HS-27A (cell line): Measurements from ENCODE around the gene RAPGEF5.
A peak's percentile ranks its signal among the peaks of the same experiment; 100 is the strongest.
"Not testable (repeated sequence)": the region's sequence is repeated elsewhere in the genome, so short reads cannot be mapped to it uniquely, and the experiment has no call there.

Experiments
- DNase-seq: peaks from one replicate; pipeline ENCODE4 v3.0.0-alpha.2; 2012; ENCODE audit warnings: low read depth, missing footprints

Gene RAPGEF5

GRCh38 chr7:22117222-22117621 is 239.7 kb downstream of the RAPGEF5 start:
- DNase-seq = no peak

DNA sequence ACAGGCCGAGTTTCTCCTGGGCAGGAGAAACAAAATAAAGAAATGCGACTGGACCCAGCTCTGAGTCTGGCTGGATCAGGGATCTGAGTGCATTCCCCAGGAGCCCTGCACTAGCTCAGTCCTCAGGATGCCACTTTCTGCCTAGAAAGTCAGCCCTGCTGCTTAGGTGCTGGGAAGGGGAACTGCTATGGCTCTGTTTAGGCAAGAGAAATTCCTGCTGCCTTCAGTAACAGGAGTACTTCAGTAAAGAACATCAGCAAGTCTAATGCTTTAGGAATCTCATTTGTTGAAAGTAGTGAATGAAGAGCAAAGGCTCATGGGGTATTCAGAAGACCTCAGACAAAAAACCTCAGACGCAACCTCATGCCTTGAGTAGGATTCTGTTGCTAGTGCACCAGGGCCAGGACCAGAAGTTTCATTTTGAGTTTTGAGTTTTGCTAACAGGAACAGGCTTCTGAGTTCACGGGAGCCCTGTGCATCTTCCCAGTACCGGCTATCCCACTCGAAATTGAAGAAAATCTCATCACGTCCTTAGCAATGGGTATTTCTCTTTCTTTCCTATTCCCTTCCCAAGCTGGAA is 240.4 kb downstream of the RAPGEF5 start:
- DNase-seq = no peak

DNA sequence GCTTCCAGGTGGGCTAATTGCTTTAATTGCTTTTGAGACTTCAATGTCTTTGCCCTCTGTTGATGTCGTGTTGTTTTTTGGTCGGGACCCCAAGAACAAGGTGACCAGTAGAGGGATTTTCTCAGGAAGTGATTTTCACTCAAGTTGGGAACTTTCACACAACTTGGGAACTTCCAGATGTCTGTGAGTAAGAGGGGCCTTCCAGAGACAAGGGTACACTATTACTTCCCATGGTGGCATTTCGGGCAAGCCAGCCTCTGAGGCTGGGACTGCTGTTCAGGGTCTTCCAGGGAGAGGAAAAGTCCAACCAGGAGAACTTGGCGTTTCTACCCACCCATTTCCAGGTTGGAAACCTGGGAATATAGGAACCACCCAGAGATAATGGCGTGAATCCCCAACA is 241.3 kb downstream of the RAPGEF5 start:
- DNase-seq = no peak

- no peak for DNase-seq
These were observed 242.4 kb downstream of the RAPGEF5 start for GRCh38 chr7:22114440-22114981.

GRCh38 chr7:22113041-22113440 is 243.9 kb downstream of the RAPGEF5 start:
- DNase-seq = no peak

- no peak for DNase-seq
These were observed 245.3 kb downstream of the RAPGEF5 start for GRCh38 chr7:22111661-22112060.

- DNase-seq = no peak
These were observed 246.1 kb downstream of the RAPGEF5 start for GRCh38 chr7:22110881-22111280.

DNA sequence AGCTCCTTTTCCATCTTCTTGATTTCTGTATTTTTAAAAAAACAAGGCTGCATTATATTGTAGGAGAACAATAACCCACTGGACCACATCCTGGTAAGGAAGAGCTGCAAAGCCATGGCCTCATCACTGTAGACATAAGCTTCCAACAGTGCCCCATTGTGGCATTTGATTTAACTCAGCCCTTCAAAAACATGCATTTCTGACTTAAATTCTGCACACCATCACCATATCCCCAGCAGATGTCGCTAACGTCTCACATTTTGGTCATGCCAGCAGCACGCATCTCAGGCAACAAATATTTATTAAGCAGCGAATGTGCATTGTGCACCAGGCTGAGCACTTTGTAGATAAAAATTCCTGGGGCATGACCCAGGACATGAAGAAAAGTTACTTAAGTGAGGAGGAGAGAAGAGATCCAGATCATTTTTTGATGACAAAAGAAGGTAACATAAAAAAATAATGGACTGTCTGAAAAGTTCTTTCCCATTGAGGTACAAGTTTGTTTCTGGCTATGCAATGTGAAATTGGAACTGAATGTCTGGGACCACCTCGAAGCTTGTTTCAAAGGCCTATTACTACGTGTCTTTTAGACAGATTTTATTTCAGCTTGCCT is 246.6 kb downstream of the RAPGEF5 start:
- peak; percentile 67 for DNase-seq

GRCh38 chr7:22109761-22110160 is 247.2 kb downstream of the RAPGEF5 start:
- peak; percentile 15 for DNase-seq

DNA sequence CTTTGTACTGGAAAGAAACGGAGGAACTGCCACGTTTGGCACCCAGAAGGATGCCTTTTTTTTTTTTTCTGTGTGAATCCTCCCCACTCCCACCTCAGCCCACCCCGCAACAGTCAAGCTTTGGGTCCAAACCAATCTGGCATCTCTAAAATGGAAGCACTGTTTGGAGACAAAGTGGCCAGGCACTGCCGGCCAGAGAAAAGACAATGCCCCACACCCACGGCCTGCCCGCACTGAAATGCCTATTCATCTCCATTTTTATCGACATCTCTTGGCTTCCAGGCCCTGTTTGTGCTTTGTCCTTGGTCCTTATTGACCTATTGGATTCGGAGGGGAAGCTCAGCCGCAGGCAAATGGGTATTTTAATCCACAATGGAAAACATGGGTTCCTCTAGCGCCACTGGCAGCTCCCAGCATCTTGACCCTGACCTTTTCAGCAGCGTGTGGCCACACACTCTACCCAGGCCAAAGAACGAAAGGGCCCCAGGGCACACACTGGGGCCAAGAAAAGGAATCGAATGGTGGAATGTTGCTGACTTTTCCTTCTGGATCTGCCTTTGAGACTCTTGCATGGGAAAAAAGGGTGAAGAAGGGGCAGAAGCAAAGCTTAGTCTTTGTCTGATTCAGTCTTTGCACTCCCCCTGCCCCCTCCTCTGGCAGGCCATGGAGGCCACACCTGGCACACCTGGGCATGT is 248.7 kb downstream of the RAPGEF5 start:
- no peak for DNase-seq

DNA sequence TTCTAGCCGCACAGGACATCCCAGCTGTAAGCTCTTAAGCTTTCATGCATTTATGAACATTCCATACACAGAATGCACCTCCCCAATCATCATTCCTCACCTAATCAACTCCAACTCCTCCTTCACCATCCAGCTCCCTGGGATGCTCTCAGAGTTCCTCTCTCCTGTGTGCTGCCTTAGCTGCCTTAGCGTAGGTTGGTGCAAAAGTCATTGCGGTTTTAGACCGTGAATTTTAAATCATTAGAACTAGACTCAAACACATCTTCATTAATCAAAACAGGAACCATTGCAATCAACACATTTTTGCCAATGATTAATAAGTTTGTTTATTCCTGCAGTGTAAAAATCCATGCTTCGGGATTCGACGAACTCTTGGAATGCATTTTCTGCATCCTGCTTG is 251.4 kb downstream of the RAPGEF5 start:
- no peak for DNase-seq

GRCh38 chr7:22094413-22095342 is 262.3 kb downstream of the RAPGEF5 start:
- no peak for DNase-seq

GRCh38 chr7:22093936-22094335 is 263.0 kb downstream of the RAPGEF5 start:
- no peak for DNase-seq

DNA sequence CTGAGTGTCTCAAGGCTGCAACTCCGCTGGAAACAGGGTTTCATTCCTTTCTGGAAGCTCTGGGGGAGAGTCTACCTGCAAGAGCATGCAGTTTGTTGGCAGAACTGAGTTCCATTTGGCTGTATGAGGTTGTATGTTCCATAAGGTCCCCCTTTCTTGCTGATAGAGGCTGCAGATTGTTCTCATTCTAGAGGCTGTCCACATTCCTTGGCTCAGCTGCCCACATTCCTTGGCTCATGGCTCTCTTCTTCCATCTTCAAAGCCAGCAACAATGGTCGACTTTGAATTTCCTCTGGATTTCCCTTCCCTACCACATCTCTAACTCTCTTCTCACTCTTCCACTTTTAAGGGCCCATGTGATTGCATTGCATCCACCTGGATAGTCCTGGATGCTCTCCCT is 264.0 kb downstream of the RAPGEF5 start:
- DNase-seq = no peak

DNA sequence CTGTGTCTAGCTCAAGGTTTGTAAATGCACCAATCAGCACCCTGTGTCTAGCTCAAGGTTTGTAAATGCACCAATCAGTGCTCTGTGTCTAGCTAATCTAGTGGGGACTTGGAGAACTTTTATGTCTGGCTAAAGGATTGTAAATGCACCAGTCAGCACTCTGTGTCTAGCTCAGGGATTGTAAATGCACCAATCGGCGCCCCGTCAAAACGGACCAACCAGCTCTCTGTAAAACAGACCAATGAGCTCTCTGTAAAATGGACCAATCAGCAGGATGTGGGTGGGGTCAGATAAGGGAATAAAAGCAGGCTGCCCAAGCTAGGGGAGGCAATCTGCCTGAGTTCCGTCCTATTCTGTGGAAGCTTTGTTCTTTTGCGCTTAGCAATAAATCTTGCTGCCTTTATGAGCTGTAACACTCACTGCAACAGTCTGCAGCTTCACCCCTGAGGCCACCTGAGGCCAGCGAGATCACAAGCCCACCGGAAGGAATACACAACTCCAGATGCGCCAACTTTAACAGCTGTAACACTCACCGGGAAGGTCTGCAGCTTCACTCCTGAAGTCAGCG is 265.9 kb downstream of the RAPGEF5 start:
- DNase-seq = not testable (repeated sequence)

DNA sequence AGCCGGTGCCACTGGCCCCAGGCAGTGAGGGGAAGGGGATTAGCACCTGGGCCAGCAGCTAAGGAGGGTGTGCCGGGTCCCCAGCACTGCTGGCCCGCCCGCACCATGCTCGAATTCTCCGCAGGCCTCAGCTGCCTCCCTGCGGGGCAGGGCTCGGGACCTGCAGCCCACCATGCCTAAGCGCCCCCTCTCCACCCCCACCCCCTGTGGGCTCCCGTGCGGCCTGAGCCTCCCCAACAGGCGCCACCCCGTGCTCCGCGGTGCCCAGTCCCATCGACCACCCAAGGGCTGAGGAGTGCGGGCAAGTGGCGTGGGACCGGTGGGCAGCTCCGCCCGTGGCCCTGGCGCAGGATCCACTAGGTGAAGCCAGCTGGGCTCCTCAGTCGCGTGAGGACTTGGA is 266.4 kb downstream of the RAPGEF5 start:
- DNase-seq = no peak

- no peak for DNase-seq
These were observed 266.8 kb downstream of the RAPGEF5 start for GRCh38 chr7:22090107-22090506.

DNA sequence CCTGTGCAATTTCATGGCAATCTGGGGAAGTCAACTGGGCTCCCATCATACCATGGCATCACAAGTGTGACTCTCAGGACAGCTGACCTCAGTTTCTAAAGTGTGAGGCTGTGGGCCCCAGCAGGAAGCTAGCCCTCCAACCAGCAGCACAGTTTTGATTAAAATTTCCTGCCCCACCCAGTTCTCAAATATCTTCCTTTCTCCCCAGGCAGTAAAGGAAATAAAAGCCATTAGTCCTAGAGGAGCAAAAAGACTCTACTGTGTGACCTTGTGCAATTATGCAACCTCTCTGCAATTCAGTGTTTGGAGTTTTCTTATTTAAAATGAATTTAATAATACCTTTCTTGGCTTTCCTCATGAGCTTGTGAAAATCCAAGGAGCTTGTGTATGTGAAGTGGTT is 268.1 kb downstream of the RAPGEF5 start:
- no peak for DNase-seq

DNA sequence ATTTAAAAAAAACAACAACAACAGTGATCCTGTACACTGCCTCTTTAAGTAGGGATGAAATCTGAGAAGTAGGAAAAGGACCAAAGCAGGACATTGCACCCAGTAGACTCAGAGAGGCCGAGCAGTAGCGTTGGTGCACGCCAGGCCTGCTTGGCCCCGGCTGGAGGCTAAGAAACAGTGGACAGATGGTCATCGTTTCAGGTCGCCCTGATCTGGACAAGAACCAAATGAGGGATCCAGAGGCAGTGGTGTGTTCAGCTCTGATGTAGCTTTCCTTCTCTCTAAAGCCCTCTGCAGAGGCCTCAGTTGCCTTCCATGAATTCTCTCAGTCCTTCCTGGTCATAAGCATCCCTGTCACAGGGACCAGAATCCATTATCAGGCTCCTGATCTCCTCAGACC is 269.1 kb downstream of the RAPGEF5 start:
- no peak for DNase-seq

DNA sequence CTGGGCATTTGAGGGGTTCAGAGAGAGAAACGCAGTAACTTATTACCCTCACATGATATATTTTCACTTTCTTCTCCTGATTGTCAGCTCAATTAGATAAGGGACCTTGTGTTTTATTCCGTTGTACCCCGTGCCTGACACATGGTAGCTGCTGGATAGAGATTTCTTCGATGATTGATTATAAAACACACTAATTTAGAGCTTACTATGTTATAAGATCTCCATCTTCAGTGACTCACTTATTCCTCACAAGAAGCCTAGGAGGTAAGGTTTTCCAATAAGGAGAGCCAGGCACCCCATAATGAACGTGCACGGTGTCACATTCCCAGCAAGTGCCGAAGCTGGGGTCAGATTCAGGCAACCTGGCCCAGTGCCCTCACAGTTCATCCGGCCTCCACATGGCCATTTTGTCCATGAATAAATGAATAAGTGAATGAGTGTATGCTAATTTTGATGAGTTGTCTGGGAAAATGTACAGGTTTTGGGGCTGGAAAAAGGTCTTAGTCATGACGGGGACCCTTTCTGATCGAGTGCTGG is 273.2 kb downstream of the RAPGEF5 start:
- no peak for DNase-seq

DNA sequence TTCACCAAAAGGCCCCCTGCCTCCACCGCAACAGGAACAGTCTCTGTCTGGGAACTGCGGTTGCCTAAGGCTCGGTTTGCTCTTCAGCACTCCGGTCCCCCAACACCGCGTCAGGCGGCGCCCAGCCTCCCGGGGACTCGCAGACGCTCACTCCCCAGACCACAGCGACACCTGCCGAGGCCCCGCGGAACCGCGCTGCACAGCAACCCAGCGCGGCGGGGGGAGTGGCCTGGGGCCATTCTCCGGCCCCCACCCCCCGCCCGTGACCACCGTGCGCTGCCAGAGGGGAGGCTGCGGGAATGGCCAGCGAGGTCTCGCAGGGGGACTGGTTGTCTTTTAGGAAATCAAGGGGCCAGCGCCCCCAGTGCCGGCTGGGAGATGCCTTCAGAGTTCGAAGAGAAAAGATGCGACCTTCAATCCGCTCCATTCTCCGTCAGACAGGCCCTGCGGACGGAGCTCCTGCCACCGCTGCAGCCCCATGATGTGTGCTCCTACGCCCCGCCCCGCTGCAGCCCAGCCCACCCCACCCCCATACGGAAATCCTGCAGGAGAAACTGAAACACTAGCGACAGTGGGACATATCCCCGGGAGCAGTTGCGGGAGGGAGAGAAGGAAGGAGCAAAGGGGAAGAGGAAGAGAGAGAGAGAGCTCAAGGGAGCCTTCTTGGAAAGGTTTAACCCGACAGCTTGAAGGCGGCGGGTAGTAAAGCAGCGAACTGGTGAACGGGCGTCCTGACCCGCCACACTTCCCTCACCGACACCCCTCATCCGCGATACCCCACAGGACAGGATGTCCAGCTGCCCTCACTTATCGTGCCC is 273.9 kb downstream of the RAPGEF5 start:
- DNase-seq = peak; percentile 48
